Measurements from ENCODE around the gene AMFR. TPM values are rescaled to one million over a fixed set of nuclear protein-coding genes. Genes with fewer than 3 reads are reported as not detected.

Gene AMFR
- total RNA-seq, 1 donor from 2014 or later, result 65.2 TPM

DNA sequence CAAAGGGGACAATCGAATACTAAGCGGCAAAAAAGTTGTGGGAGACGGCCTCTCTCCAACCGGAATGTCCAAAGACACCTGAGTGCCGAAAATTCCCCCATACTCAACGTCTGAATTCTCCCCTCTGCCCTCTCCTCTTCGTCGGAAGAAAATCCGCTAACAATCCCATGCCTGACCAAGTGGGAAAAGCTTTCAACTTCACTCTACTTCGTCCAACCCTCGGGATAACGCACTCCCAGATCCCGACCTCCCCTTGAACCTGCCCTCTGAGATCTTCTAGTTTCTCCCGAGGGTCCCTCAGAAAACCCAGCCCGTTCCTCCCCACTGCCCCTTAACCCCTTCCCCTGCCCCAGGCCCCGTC lies 961 bp downstream of the AMFR start:
- intact Hi-C loops (cut with micrococcal nuclease), result no loop called here
- H3K4me3 ChIP-seq, result peak overlapping the region; percentile 93
- peak overlapping the region; percentile 89 for H3K27ac ChIP-seq (replicated peaks)
- H3K4me1 ChIP-seq, result peaks cover 50% of the 10 kb centered on the region
- TF ChIP-seq, protein P1, sequence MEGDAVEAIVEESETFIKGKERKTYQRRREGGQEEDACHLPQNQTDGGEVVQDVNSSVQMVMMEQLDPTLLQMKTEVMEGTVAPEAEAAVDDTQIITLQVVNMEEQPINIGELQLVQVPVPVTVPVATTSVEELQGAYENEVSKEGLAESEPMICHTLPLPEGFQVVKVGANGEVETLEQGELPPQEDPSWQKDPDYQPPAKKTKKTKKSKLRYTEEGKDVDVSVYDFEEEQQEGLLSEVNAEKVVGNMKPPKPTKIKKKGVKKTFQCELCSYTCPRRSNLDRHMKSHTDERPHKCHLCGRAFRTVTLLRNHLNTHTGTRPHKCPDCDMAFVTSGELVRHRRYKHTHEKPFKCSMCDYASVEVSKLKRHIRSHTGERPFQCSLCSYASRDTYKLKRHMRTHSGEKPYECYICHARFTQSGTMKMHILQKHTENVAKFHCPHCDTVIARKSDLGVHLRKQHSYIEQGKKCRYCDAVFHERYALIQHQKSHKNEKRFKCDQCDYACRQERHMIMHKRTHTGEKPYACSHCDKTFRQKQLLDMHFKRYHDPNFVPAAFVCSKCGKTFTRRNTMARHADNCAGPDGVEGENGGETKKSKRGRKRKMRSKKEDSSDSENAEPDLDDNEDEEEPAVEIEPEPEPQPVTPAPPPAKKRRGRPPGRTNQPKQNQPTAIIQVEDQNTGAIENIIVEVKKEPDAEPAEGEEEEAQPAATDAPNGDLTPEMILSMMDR (IDR thresholded peaks at IDR 0.05; ENCODE audit: borderline replicate concordance), result no peak
- DNase-seq, result no peak
- no peaks in the 10 kb centered on the region for H3K9me3 ChIP-seq (replicated peaks)
- H3K36me3 ChIP-seq, result no peaks in the 10 kb centered on the region
- H3K27me3 ChIP-seq (ENCODE audit: low read depth), result no peaks in the 10 kb centered on the region

DNA sequence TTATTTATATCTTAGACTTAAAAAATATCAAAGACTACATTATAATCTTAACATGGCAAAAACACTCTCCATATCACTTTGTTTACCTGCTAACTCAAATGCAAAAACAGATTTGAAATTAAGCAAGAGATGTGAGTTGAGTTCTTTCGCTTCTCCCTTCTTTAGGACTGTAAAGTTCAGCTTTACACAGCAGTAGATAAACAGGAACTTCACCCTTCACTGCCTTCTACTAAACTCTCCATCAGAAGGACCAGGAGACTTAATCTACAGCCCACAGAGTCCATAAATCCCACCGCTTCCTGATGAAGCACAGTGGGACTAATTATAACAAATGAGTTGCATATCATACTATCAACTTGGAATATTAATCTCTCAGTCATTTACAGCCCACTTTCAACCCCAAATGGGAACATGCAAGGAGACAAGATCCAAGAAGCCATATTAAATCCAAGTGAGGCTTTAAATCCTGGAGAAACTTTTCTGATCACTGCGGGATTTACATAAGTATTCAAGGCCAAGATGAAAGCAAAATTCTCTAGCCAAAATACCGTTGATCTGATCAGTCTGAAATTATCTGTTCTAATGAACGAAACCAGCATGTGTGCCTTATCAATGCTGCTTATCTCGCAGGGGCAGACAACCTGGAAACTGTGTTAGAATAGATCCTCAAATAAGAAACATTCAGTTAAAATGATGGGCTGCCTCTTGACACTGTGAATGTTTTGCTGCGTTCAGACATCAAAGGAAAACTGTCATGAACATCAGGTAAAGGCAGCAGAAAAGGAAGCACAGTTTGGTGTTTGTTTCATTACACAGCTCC lies 1.6 kb downstream of the AMFR start:
- intact Hi-C loops (cut with micrococcal nuclease), result no loop called here

DNA sequence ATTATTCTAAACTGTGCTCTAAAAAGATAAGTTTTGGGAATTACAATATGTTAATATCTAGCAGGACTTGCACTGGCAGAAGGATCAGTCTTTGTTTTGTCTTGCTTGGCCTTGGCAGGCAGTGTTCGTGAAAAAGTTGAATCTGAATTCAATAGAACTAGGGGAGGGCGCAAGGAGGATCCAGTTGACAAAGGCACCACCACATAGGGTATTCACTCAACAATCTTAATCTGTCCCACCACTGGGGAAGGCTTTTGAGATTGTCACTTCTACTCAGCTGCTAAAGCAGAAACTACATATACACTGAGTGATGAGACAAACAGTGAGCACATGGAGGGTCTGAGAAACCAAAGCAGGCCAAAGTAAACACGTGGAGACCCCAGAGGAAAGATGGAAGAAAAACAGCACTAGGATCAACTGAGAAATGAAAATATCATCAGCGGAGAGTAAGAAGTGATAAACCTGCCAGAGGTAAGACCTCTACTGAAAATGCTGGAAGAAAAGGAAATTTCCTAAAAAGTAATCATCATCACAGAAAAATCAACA lies 2.4 kb downstream of the AMFR start:
- no peak overlapping the region for H3K4me3 ChIP-seq
- intact Hi-C loops (cut with micrococcal nuclease), result no loop called here
- H3K27ac ChIP-seq (replicated peaks), result no peak overlapping the region
- TF ChIP-seq, protein P1 (IDR thresholded peaks at IDR 0.05; ENCODE audit: borderline replicate concordance), result no peak
- peaks cover 50% of the 10 kb centered on the region for H3K4me1 ChIP-seq
- H3K9me3 ChIP-seq (replicated peaks), result no peaks in the 10 kb centered on the region
- no peaks in the 10 kb centered on the region for H3K36me3 ChIP-seq
- H3K27me3 ChIP-seq (ENCODE audit: low read depth), result no peaks in the 10 kb centered on the region
- DNase-seq, result no peak

More for the DNA sequence above, 1.6 kb downstream of the AMFR start:
- Histone ChIP-seq H3K4me1 (peaks cover 50% of the 10 kb centered on the region), H3K27ac (replicated peaks) (peak overlapping the region; percentile 89), H3K27me3 (ENCODE audit: low read depth) (no peaks in the 10 kb centered on the region), H3K4me3 (peak overlapping the region; percentile 93), H3K36me3 (no peaks in the 10 kb centered on the region), H3K9me3 (replicated peaks) (no peaks in the 10 kb centered on the region)
- no peak for DNase-seq
- TF ChIP-seq, protein P1 (IDR thresholded peaks at IDR 0.05; ENCODE audit: borderline replicate concordance), result no peak

GRCh38 chr16:56421976-56422669 lies 3.2 kb downstream of the AMFR start:
- intact Hi-C loops (cut with micrococcal nuclease), result no loop called here
- Histone ChIP-seq H3K27ac (replicated peaks) (no peak overlapping the region), H3K4me1 (peaks cover 50% of the 10 kb centered on the region)

DNA sequence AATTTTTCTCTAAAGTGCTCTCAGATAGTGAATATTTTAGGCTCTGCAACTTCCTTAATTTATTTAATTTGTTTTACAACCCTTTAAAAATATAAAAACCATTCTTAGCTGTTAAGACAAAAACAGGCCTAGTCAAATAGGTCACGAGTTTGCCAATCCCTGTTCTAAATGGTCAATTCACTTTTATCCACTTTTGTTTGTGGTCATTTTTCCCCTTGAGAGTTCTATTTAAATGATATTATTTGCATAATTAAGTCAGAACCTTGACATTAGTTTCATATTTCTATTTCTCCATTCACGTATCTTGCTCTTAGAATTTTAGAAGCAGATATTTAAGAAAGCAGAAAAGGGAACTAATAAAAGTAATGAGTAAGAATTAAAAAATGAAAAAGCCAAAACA lies 4.0 kb downstream of the AMFR start:
- peaks cover 50% of the 10 kb centered on the region for H3K4me1 ChIP-seq
- no peaks in the 10 kb centered on the region for H3K27me3 ChIP-seq (ENCODE audit: low read depth)
- intact Hi-C loops (cut with micrococcal nuclease), result no loop called here
- no peak overlapping the region for H3K4me3 ChIP-seq
- DNase-seq, result no peak
- no peaks in the 10 kb centered on the region for H3K9me3 ChIP-seq (replicated peaks)
- H3K27ac ChIP-seq (replicated peaks), result no peak overlapping the region
- H3K36me3 ChIP-seq, result no peaks in the 10 kb centered on the region
- TF ChIP-seq, protein P1 (IDR thresholded peaks at IDR 0.05; ENCODE audit: borderline replicate concordance), result no peak

More at GRCh38 chr16:56421976-56422669, 3.2 kb downstream of the AMFR start:
- Histone ChIP-seq H3K36me3 (no peaks in the 10 kb centered on the region), H3K27me3 (ENCODE audit: low read depth) (no peaks in the 10 kb centered on the region), H3K4me3 (no peak overlapping the region), H3K9me3 (replicated peaks) (no peaks in the 10 kb centered on the region)
- DNase-seq, result no peak
- TF ChIP-seq, protein P1 (IDR thresholded peaks at IDR 0.05; ENCODE audit: borderline replicate concordance), result no peak
